GM12874 (cell line): ENCODE results near the gene U2AF2.
A peak's percentile ranks its signal among the peaks of the same experiment; 100 is the strongest.

Experiments
- TF ChIP-seq, protein P1 (sequence below): IDR thresholded peaks from 2 replicates; pipeline ENCODE4 v1.5.1; 2011; ENCODE audit warnings: low read depth, mild to moderate bottlenecking, control low read depth, low read length, moderate library complexity; ENCODE audit not compliant: insufficient read depth

Gene U2AF2

GRCh38 chr19:55699221-55699620, 44.4 kb downstream of the U2AF2 start:
- TF ChIP-seq, protein P1, sequence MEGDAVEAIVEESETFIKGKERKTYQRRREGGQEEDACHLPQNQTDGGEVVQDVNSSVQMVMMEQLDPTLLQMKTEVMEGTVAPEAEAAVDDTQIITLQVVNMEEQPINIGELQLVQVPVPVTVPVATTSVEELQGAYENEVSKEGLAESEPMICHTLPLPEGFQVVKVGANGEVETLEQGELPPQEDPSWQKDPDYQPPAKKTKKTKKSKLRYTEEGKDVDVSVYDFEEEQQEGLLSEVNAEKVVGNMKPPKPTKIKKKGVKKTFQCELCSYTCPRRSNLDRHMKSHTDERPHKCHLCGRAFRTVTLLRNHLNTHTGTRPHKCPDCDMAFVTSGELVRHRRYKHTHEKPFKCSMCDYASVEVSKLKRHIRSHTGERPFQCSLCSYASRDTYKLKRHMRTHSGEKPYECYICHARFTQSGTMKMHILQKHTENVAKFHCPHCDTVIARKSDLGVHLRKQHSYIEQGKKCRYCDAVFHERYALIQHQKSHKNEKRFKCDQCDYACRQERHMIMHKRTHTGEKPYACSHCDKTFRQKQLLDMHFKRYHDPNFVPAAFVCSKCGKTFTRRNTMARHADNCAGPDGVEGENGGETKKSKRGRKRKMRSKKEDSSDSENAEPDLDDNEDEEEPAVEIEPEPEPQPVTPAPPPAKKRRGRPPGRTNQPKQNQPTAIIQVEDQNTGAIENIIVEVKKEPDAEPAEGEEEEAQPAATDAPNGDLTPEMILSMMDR = no peak

- TF ChIP-seq, protein P1 = no peak
These were observed 46.0 kb downstream of the U2AF2 start for GRCh38 chr19:55700813-55701212.

GRCh38 chr19:55702131-55702627, 47.3 kb downstream of the U2AF2 start:
- TF ChIP-seq, protein P1 = no peak

- TF ChIP-seq, protein P1 = peak; percentile 57
These were observed 49.0 kb downstream of the U2AF2 start for GRCh38 chr19:55703790-55704215.

DNA sequence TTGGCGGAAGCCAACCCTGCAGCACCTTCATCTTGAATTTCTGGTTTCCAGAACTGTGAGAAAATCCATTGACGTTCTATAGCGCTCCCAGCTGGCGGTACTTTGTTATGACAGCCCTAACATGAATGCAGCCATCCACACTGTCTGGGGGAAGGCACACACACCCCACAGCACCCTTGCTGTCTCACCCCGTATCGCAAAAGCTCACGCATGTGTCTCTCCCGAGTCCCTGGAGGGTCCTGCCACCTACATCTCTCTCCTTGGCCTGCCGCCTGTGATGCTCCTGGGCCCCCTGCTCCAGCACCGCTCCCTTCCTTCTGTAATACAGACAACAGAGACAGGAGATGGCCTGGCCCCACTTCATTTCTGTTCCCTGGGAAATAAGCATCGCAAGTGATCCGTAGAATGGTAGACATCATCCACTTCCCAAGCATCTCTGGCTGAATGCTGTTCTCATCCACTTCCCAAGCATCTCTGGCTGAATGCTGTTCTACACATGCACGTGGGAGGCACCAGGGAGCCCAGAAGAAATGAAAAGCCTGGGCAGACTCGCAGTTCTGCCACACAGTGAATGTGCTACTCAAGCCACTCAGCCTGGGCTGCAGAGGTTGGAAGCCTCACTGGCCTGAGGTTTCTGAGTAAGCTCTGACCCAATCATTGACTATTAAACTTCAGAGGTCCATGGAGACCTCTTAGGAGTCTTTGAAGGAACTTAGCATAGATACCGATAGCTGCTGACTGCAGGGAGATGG, 49.8 kb downstream of the U2AF2 start:
- TF ChIP-seq, protein P1 = peak; percentile 27; the same call in 1 of the 2 replicates

GRCh38 chr19:55705972-55706371, 51.1 kb downstream of the U2AF2 start:
- TF ChIP-seq, protein P1 = no peak

GRCh38 chr19:55711719-55712118, 56.9 kb downstream of the U2AF2 start:
- TF ChIP-seq, protein P1 = no peak
